SK-N-SH treated with all-trans-retinoic acid at 6 μM for 48 hours (cell line): ENCODE measurements around the gene PACSIN3.

Source experiments
- ATAC-seq: fragments of 200-7000 bp; cut with Tn5 transposase; 3 replicates; pipeline ENCODE4 v1.9.1; 2020; ENCODE audit warnings: mild to moderate bottlenecking, moderate library complexity
- BACH2 ChIP-seq: fragments of 250-450 bp; sonication (Bioruptor Pico); IDR thresholded peaks from 2 replicates; pipeline ENCODE4 v1.9.0; 2021; ENCODE audit warnings: mild to moderate bottlenecking, borderline replicate concordance
- CREB5 ChIP-seq: fragments of 250-450 bp; sonication (Bioruptor Pico); IDR thresholded peaks from 2 replicates; pipeline ENCODE4 v1.5.1; 2020; ENCODE audit warnings: low read depth, mild to moderate bottlenecking, moderate library complexity
- CSDC2 ChIP-seq: fragments of 250-450 bp; sonication (Bioruptor Pico); IDR thresholded peaks from 2 replicates; pipeline ENCODE4 v1.5.0; 2020; ENCODE audit warnings: mild to moderate bottlenecking, moderate library complexity
- CSRNP3 ChIP-seq: fragments of 250-450 bp; sonication (Bioruptor Pico); IDR thresholded peaks from 2 replicates; pipeline ENCODE4 v1.5.1; 2021; ENCODE audit warnings: mild to moderate bottlenecking, moderate library complexity
- ESRRG ChIP-seq: fragments of 250-450 bp; sonication (Bioruptor Pico); IDR thresholded peaks from 2 replicates; pipeline ENCODE4 v1.6.1; 2021; ENCODE audit warnings: mild to moderate bottlenecking
- GLIS3 ChIP-seq: fragments of 250-450 bp; sonication (Bioruptor Pico); IDR thresholded peaks from 2 replicates; pipeline ENCODE4 v1.5.0; 2020; ENCODE audit warnings: mild to moderate bottlenecking, moderate library complexity
- ISL1 ChIP-seq: fragments of 250-450 bp; sonication (Bioruptor Pico); IDR thresholded peaks from 2 replicates; pipeline ENCODE4 v2.1.2; 2022; ENCODE audit warnings: mild to moderate bottlenecking, moderate library complexity
- OSR1 ChIP-seq: fragments of 250-450 bp; sonication (Bioruptor Pico); IDR thresholded peaks from 2 replicates; pipeline ENCODE4 v1.8.0; 2022; ENCODE audit warnings: moderate library complexity, mild to moderate bottlenecking, inconsistent platforms
- RARB ChIP-seq: fragments of 250-450 bp; sonication (Bioruptor Pico); IDR thresholded peaks from 2 replicates; pipeline ENCODE4 v1.8.0; 2021; ENCODE audit warnings: mild to moderate bottlenecking, moderate library complexity
- SNAI2 ChIP-seq: fragments of 250-450 bp; sonication (Bioruptor Pico); IDR thresholded peaks from 2 replicates; pipeline ENCODE4 v1.5.0; 2020; ENCODE audit warnings: mild to moderate bottlenecking, moderate library complexity
- TCF4 ChIP-seq: fragments of 250-450 bp; sonication (Bioruptor Pico); IDR thresholded peaks from 2 replicates; pipeline ENCODE4 v1.8.0; 2021; ENCODE audit warnings: mild to moderate bottlenecking, moderate library complexity, borderline replicate concordance
- TOX ChIP-seq: fragments of 250-450 bp; sonication (Bioruptor Pico); IDR thresholded peaks from 2 replicates; pipeline ENCODE4 v1.8.0; 2021; ENCODE audit warnings: mild to moderate bottlenecking, moderate library complexity, borderline replicate concordance
- TSHZ2 ChIP-seq: fragments of 250-450 bp; sonication (Bioruptor Pico); IDR thresholded peaks from 2 replicates; pipeline ENCODE4 v1.5.0; 2020; ENCODE audit warnings: mild to moderate bottlenecking, moderate library complexity
- ZC3H10 ChIP-seq: fragments of 250-450 bp; sonication (Bioruptor Pico); IDR thresholded peaks from 2 replicates; pipeline ENCODE4 v1.5.1; 2021; ENCODE audit warnings: mild to moderate bottlenecking, moderate library complexity
- ZFP3 ChIP-seq: fragments of 250-450 bp; sonication (Bioruptor Pico); IDR thresholded peaks from 2 replicates; pipeline ENCODE4 v1.5.0; 2020; ENCODE audit warnings: mild to moderate bottlenecking, moderate library complexity
- ZFP30 ChIP-seq: fragments of 450-650 bp; formaldehyde crosslinking; IDR thresholded peaks from 2 replicates; pipeline ENCODE4 v1.5.0; 2022; ENCODE audit warnings: mild to moderate bottlenecking, moderate library complexity
- ZNF565 ChIP-seq: fragments of 450-650 bp; formaldehyde crosslinking; conservative IDR thresholded peaks from 2 replicates; pipeline ENCODE4 v1.5.0; 2020; ENCODE audit warnings: low read depth, mild to moderate bottlenecking, moderate library complexity
- ZNF8 ChIP-seq: fragments of 450-650 bp; formaldehyde crosslinking; IDR thresholded peaks from 2 replicates; pipeline ENCODE4 v1.5.0; 2020; ENCODE audit warnings: mild to moderate bottlenecking, moderate library complexity
- TF ChIP-seq, protein P1 (sequence below): fragments of 250-450 bp; sonication (Bioruptor Pico); IDR thresholded peaks from 2 replicates; pipeline ENCODE4 v1.8.0; 2021; ENCODE audit warnings: low read depth, mild to moderate bottlenecking, moderate library complexity, borderline replicate concordance

PACSIN3 gene

GRCh38 chr11:47132981-47133380 is 53.3 kb downstream of the PACSIN3 start:
- TF ChIP-seq ZNF565 (no peak), SNAI2 (CRISPR knock-in tag) (no peak), ISL1 (no peak), CSRNP3 (CRISPR knock-in tag) (no peak), CSDC2 (CRISPR knock-in tag) (no peak), TCF4 (no peak), ZFP3 (CRISPR knock-in tag) (no peak), ESRRG (no peak), ZC3H10 (CRISPR knock-in tag) (no peak), ZNF8 (CRISPR knock-in tag) (no peak), BACH2 (CRISPR knock-in tag) (no peak), OSR1 (no peak), GLIS3 (CRISPR knock-in tag) (no peak)
- TF ChIP-seq, protein P1, sequence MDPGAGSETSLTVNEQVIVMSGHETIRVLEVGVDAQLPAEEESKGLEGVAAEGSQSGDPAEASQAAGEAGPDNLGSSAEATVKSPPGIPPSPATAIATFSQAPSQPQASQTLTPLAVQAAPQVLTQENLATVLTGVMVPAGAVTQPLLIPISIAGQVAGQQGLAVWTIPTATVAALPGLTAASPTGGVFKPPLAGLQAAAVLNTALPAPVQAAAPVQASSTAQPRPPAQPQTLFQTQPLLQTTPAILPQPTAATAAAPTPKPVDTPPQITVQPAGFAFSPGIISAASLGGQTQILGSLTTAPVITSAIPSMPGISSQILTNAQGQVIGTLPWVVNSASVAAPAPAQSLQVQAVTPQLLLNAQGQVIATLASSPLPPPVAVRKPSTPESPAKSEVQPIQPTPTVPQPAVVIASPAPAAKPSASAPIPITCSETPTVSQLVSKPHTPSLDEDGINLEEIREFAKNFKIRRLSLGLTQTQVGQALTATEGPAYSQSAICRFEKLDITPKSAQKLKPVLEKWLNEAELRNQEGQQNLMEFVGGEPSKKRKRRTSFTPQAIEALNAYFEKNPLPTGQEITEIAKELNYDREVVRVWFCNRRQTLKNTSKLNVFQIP (CRISPR knock-in tag), result no peak
- ATAC-seq, result no peak

DNA sequence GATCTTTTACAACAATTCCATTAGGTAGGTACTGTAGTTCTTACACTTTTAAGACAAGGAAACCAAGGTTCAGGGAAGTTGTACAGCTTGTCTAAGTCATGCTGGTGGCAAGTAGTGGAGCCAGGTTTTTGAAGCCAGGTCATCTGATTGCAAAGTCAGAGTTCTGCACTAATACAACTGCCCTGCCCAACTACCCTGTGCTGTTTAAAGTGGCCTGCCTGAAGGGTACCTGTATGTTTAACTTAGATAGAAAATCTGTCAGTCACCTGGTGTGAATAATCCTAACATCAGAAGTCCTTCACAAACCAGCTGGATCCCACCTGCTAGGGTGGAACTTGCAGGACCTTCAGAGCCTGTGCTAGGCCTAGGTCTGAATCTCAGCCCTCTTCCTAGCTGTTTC is 53.7 kb downstream of the PACSIN3 start:
- no peak for TF ChIP-seq ESRRG
- TF ChIP-seq TOX, result no peak
- TF ChIP-seq CREB5 (CRISPR knock-in tag), result no peak
- TF ChIP-seq SNAI2 (CRISPR knock-in tag), result no peak
- no peak for TF ChIP-seq RARB
- no peak for TF ChIP-seq TSHZ2 (CRISPR knock-in tag)
- no peak for TF ChIP-seq BACH2 (CRISPR knock-in tag)
- no peak for TF ChIP-seq ZFP3 (CRISPR knock-in tag)
- TF ChIP-seq OSR1, result no peak

DNA sequence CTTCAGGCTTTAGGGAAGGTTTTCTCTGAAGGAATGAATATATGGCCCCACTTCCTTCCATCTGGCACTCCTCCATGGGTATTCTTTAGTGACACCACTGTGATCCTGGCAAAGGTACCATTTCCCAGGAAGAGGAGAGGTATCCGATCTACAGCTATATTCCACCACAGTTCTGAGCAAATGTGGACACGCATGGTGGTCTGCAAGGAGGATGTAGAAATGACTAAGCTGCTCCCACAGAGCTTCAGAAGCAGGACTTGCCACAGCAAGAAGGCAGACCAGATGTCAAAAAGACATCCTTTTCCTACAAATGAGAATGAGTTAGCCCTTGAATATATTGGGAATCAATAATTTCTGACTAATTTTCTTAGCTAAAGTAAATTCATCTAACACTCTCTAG is 55.1 kb downstream of the PACSIN3 start:
- no peak for ATAC-seq
- TF ChIP-seq ZFP3 (CRISPR knock-in tag) (no peak), ESRRG (no peak), ZFP30 (CRISPR knock-in tag) (no peak), ZNF565 (no peak), ZC3H10 (CRISPR knock-in tag) (no peak)
- TF ChIP-seq, protein P1 (CRISPR knock-in tag), result no peak
- TF ChIP-seq, all 23 proteins: peak for 0

More for the DNA sequence above, 53.7 kb downstream of the PACSIN3 start:
- ATAC-seq, result no peak

- no peak for TF ChIP-seq TOX
- no peak for ATAC-seq
Observed at GRCh38 chr11:47130543-47130942, 55.7 kb downstream of the PACSIN3 start.
